AG09309 (cell line): ENCODE results near the gene RAMAC.
"Not testable (repeated sequence)": the region's sequence is repeated elsewhere in the genome, so short reads cannot be mapped to it uniquely, and the experiment has no call there.

Experiments used
- DNase-seq: peaks from one replicate; pipeline ENCODE4 v3.0.0-alpha.2; 2010; ENCODE audit warnings: low read depth
- H3K4me3 ChIP-seq: 2 replicates; pipeline ENCODE4 v1.5.1; 2011; ENCODE audit warnings: mild to moderate bottlenecking, low read depth, low read length, moderate library complexity; ENCODE audit not compliant: control insufficient read depth
- CTCF ChIP-seq: IDR thresholded peaks from 2 replicates; pipeline ENCODE4 v1.5.1; 2011; ENCODE audit warnings: mild to moderate bottlenecking, low read depth, low read length, inconsistent platforms; ENCODE audit not compliant: insufficient read depth, control insufficient read depth; ENCODE audit errors: missing control alignments

RAMAC gene

GRCh38 chr15:82985688-82986441, at the start of gene RAMAC:
Gene RAMAC (plus strand): TSS chr15:82986210. CDS start chr15:82989019, 2,809 bp downstream.
- no peak for TF ChIP-seq CTCF
- peak; percentile 84 for DNase-seq
- H3K4me3 ChIP-seq = peak within 1 kb of the TSS; percentile 95

- DNase-seq = no peak
- TF ChIP-seq CTCF = no peak
- H3K4me3 ChIP-seq = no peak overlapping the region
Measured at GRCh38 chr15:82936966-82937711, 48.9 kb upstream of the RAMAC start.

GRCh38 chr15:82937712-82938058, 48.3 kb upstream of the RAMAC start:
- TF ChIP-seq CTCF = no peak
- DNase-seq = no peak
- H3K4me3 ChIP-seq = no peak overlapping the region

- not testable (repeated sequence) for H3K4me3 ChIP-seq, DNase-seq
Measured at GRCh38 chr15:82939678-82940077, 46.3 kb upstream of the RAMAC start.

- peak; percentile 23 for DNase-seq
- no peak for TF ChIP-seq CTCF
- no peak overlapping the region for H3K4me3 ChIP-seq
Measured at GRCh38 chr15:82942691-82943090, 43.3 kb upstream of the RAMAC start.

GRCh38 chr15:82943176-82943575, 42.8 kb upstream of the RAMAC start:
- DNase-seq = no peak

More at GRCh38 chr15:82943176-82943575, 42.8 kb upstream of the RAMAC start:
- H3K4me3 ChIP-seq = no peak overlapping the region
- no peak for TF ChIP-seq CTCF
